ENCODE results near the gene SYT15B.
"Not testable (repeated sequence)": the region's sequence is repeated elsewhere in the genome, so short reads cannot be mapped to it uniquely, and the experiment has no call there.

The SYT15B gene

DNA sequence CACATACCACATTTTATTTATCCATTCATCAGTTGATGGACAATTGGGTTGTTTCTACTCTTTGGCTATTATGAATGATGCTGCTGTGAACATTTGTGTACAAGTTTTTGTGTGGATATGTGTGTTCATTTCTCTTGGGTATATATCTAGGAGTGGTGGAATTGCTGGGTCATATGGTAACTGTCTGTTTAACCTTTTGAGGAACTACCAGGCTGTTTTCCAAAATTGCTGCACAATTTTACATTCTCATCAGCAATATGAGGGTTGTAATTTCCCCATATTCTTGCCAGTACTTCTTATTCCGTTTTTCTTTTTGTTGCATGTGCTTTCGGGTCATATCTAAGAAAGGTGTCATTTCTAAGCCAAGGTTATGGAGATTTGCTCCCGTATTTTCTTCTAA is 38.3 kb downstream of the SYT15B start:
- not testable (repeated sequence) for DNase-seq

DNA sequence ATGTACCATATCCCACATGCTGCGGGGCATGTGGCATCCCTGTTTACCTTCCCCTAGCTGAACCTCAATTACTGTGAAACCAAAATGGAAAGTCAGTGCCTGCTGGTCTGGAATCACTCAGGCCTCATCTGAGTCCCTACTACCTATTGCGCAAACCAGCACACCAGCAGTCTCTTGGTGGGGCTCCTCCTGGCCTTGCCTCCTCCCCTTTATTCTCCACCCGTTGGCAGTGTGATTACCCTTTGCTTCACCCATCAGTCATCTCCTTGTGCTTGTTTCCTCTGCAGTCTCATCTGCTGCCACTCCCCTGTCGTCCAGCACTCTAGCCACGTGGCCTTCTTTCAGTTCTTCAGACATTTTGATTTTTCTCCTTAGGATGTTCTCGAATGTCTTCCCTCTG is 39.3 kb downstream of the SYT15B start:
- not testable (repeated sequence) for DNase-seq

DNA sequence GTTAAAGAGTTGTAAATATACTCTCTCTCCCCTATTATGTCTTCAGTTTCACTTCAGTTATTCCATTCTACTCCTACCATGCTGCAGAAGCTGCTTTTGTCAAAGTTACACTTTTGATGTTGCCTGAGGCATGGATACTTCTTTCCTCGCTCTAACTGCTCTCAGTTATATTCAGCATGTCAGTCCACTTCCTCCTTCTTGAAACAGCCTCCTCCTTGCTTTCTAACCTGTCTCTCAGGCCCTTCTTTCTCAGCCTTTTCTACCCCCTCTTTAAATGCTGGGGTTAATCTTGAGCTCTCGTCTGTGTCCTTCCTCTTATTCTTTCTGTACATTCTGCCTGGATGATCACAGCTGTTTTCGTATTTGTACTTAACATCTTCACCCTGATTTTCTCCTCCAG is 40.0 kb downstream of the SYT15B start:
- not testable (repeated sequence) for DNase-seq

DNA sequence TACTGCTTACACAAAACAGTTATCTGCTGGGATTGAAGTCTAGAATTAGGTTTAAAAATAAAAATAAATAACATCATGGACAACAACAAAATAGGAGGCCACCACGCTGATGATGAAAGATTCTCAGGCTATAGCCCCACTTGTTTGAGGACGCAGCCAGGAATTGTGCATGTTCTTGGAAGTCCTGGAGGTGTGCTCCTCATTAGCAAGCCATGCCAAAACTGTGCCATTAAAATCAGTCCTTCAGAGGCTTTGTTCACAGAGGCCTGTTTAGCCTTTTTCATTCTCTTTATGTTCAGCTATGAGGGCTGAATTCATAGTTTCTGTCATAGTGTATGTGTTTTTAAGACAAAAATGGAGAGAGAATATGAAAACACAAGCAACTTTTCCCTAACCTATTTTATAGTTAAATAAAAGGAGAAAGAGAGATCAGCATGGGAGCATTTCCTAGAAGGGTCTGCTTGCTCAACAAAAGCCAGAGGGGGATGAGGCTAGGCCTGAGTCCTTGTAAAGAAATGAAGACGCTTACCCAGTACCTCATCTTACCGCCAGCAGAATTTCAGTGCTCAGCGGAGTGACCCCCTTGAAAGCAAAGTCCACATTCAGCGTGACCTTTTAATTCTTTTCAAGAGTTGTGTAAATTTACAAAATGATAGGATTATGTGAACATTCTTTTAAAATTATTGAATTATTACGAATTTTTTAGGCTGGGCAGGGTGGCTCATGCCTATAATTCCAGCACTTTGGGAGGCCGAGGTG is 46.2 kb downstream of the SYT15B start:
- DNase-seq, result not testable (repeated sequence)
